ENCODE measurements around the gene RNF166. TPM values are rescaled to one million over a fixed set of nuclear protein-coding genes. Genes with fewer than 3 reads are reported as not detected.

The RNF166 gene
- total and polyA plus RNA-seq, 2 of the 13 experiments (the other 11 are each of a cell fraction or from before 2014, with no cell fraction given), result 21.4 to 23.0 TPM

DNA sequence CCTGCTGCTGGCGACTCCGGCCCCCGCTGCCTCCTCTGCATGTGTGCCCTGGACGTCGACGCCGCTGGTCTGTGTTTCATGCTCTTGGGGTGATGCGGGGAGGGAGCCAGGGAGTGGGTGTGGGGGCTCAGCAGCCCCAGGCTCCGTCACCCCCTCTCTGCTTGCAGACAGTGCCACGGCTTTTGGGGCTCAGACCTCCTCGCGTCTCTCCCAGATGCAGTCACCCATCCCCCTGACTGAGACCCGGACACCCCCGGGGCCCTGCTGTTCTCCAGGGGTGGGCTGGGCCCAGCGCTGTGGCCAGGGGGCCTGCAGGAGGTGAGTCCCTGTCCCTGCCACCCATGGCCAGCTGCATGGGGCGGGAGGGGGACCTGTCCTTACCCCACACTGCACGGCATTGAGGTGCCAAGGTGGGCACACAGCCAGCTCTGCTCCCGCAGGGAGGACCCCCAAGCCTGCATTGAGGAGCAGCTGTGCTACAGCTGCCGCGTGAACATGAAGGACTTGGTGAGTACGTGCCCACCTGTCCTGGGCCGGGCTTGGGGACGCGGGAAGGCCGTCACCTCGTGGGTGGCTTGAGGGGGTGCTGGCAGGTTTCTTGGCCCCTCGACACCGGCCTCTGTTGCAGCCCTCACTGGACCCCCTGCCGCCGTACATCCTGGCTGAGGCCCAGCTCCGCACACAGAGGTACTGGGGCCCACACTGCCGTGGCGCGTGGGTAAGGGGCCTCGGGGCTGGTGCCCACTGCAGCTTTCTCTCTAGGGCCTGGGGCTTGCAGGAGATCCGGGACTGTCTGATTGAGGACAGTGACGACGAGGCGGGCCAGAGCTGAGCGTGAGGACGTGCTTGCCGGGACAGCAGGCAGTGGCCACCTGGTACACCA is 8.5 kb upstream of the RNF166 start:
- DNase-seq (ENCODE audit: low spot score) (no peak), ATAC-seq (no peak), FAIRE-seq (no peak)
- no peaks in the 10 kb centered on the region for H3K27me3 ChIP-seq (ENCODE audit: control insufficient read depth in 1 of 2, insufficient read depth in 2 of 2, low read length in 2 of 2)
- peaks cover 19% of the 10 kb centered on the region for H3K4me1 ChIP-seq (ENCODE audit: insufficient read depth, low read length)
- intact Hi-C loops (cut with micrococcal nuclease; ENCODE audit: unreplicated experiment), result no loop called here
- H3K9ac ChIP-seq (ENCODE audit: insufficient read depth, low read depth, low read length), result no peak overlapping the region
- 94% methylated on average over 38 of the region's 42 CpGs for WGBS (ENCODE audit: low lambda C conversion rate)
- peaks cover 4% of the 10 kb centered on the region for H3K79me2 ChIP-seq (ENCODE audit: insufficient read depth, low read length)
- H3K27ac ChIP-seq (ENCODE audit: extremely low read length, insufficient read depth, low read length), result no peak overlapping the region
- no peak overlapping the region for H2AFZ ChIP-seq (ENCODE audit: low read length)
- H3K4me2 ChIP-seq (ENCODE audit: low read depth, low read length), result no peak overlapping the region
- ChIA-PET CTCF (ENCODE audit: low intra/inter-chr PET ratio, low total read pairs) (no interaction called here), POLR2A (interaction anchor here (0.6 to 1.0 kb wide), 2 partner anchors 9 to 28 kb away, joined by 3 to 4 read pairs; no protein-coding TSS in a partner anchor)
- H3K9me3 ChIP-seq (ENCODE audit: low read length), result no peaks in the 10 kb centered on the region
- no peak overlapping the region for H3K4me3 ChIP-seq (replicated peaks in 1 of 3; ENCODE audit: insufficient read depth in 1 of 3, low read depth in 2 of 3, low read length in 3 of 3)
- peaks cover 38 to 58% of the 10 kb centered on the region in 2 experiments; a peak in 4 of 5 replicates for H3K36me3 ChIP-seq (replicated peaks in 1 of 2; ENCODE audit: control insufficient read depth in 1 of 2, insufficient read depth in 2 of 2, low read length in 2 of 2)
- in situ Hi-C loops (cut with HindIII; ENCODE audit: extremely low pct_ligation_motif_present, low pct_unique_long_range_greater_than_20kb), result no loop called here
- BruUV-seq (replicated peaks), result no TSS peak
- TF ChIP-seq AGO2 (optimal IDR thresholded peaks at IDR 0.05; ENCODE audit: low read depth, low read length) (peak; percentile 16), RBM22 (optimal IDR thresholded peaks at IDR 0.05; ENCODE audit: low read length) (peak; percentile 75), ZNF788 (CRISPR knock-in tag; IDR thresholded peaks at IDR 0.05; ENCODE audit: borderline replicate concordance) (no peak)
- H4K20me1 ChIP-seq (ENCODE audit: insufficient read depth, low read length), result no peaks in the 10 kb centered on the region

DNA sequence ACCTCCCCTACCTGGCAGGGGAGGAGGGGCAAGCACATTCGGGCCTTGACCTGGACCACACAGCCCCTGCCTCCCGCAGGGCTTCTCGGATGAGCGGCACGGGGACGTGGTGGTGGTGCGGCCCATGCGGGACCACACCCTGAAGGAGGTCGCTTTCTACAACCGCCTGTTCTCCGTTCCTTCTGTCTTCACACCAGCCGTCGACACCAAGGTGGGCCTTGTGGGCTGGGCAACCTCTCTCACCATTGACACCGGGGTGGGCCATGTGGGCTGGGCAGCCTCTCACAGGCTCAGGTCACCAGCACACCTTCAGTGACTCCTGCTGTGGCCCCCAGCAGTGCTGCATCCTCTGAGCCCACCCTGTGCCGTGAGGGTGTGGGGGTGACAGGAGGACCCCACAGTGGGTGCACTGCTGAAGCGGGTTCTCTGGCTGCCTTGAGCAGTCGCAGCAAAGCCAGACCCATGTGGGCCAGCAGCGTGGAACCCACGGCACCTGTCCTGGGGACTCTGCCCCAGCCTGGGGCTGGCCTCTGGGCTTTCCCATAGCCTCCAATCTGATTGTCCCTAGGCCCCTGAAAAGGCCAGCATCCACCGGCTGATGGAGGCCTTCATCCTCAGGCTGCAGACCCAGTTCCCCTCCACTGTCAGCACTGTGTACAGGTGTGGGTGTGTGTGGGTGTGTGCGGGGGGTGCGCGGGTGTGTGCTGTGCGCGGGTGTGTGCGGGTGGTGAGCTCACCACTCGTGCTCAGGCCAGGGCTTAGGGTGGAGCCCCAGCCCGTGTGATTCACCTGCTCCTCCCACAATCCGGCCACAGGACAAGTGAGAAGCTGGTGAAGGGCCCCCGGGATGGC is 7.6 kb upstream of the RNF166 start:
- Histone ChIP-seq H3K79me2 (ENCODE audit: insufficient read depth, low read length) (peaks cover 4% of the 10 kb centered on the region), H3K4me1 (ENCODE audit: insufficient read depth, low read length) (peaks cover 24% of the 10 kb centered on the region), H4K20me1 (ENCODE audit: insufficient read depth, low read length) (no peaks in the 10 kb centered on the region), H3K4me3 (replicated peaks in 1 of 3; ENCODE audit: insufficient read depth in 1 of 3, low read depth in 2 of 3, low read length in 3 of 3) (no peak overlapping the region), H3K27ac (ENCODE audit: extremely low read length, insufficient read depth, low read length) (no peak overlapping the region), H2AFZ (ENCODE audit: low read length) (no peak overlapping the region), H3K9me3 (ENCODE audit: low read length) (no peaks in the 10 kb centered on the region), H3K36me3 (replicated peaks in 1 of 2; ENCODE audit: control insufficient read depth in 1 of 2, insufficient read depth in 2 of 2, low read length in 2 of 2) (peaks cover 29 to 50% of the 10 kb centered on the region in 2 experiments; a peak in 4 of 5 replicates), H3K9ac (ENCODE audit: insufficient read depth, low read depth, low read length) (no peak overlapping the region), H3K4me2 (ENCODE audit: low read depth, low read length) (no peak overlapping the region), H3K27me3 (ENCODE audit: control insufficient read depth in 1 of 2, insufficient read depth in 2 of 2, low read length in 2 of 2) (no peaks in the 10 kb centered on the region)
- ChIA-PET CTCF (ENCODE audit: low intra/inter-chr PET ratio, low total read pairs) (no interaction called here), POLR2A (interaction anchor here (1.0 kb wide), 1 partner anchor 27 kb away, joined by 3 read pairs; no protein-coding TSS in a partner anchor)
- intact Hi-C loops (cut with micrococcal nuclease; ENCODE audit: unreplicated experiment) (no loop called here), in situ Hi-C loops (cut with HindIII; ENCODE audit: extremely low pct_ligation_motif_present, low pct_unique_long_range_greater_than_20kb) (no loop called here)
- ATAC-seq, result peak; percentile 9
- no TSS peak for BruUV-seq (replicated peaks)
- 95% methylated on average over 22 of the region's 30 CpGs for WGBS (ENCODE audit: low lambda C conversion rate)
- no peak for FAIRE-seq
- no peak for DNase-seq (ENCODE audit: low spot score)
- TF ChIP-seq, protein P1, sequence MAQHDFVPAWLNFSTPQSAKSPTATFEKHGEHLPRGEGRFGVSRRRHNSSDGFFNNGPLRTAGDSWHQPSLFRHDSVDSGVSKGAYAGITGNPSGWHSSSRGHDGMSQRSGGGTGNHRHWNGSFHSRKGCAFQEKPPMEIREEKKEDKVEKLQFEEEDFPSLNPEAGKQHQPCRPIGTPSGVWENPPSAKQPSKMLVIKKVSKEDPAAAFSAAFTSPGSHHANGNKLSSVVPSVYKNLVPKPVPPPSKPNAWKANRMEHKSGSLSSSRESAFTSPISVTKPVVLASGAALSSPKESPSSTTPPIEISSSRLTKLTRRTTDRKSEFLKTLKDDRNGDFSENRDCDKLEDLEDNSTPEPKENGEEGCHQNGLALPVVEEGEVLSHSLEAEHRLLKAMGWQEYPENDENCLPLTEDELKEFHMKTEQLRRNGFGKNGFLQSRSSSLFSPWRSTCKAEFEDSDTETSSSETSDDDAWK (CRISPR knock-in tag; IDR thresholded peaks at IDR 0.05), result no peak
- peak; percentile 39 for TF ChIP-seq RBM22 (optimal IDR thresholded peaks at IDR 0.05; ENCODE audit: low read length)
- no peak for TF ChIP-seq HDAC1 (CRISPR knock-in tag; IDR thresholded peaks at IDR 0.05)
- TF ChIP-seq ZNF605 (CRISPR knock-in tag; IDR thresholded peaks at IDR 0.05), result no peak
- TF ChIP-seq POLR2G (IDR thresholded peaks at IDR 0.05; ENCODE audit: low read depth, low read length), result peak; percentile 27; the same call in 1 of the 2 replicates
- TF ChIP-seq, protein P2, sequence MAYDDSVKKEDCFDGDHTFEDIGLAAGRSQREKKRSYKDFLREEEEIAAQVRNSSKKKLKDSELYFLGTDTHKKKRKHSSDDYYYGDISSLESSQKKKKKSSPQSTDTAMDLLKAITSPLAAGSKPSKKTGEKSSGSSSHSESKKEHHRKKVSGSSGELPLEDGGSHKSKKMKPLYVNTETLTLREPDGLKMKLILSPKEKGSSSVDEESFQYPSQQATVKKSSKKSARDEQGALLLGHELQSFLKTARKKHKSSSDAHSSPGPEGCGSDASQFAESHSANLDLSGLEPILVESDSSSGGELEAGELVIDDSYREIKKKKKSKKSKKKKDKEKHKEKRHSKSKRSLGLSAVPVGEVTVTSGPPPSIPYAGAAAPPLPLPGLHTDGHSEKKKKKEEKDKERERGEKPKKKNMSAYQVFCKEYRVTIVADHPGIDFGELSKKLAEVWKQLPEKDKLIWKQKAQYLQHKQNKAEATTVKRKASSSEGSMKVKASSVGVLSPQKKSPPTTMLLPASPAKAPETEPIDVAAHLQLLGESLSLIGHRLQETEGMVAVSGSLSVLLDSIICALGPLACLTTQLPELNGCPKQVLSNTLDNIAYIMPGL (CRISPR knock-in tag; IDR thresholded peaks at IDR 0.05; ENCODE audit: borderline replicate concordance in 1 of 2, low read depth in 1 of 2), result no peak
- TF ChIP-seq PHB2 (IDR thresholded peaks at IDR 0.05; ENCODE audit: partially characterized antibody), result no peak
- TF ChIP-seq, protein P3, sequence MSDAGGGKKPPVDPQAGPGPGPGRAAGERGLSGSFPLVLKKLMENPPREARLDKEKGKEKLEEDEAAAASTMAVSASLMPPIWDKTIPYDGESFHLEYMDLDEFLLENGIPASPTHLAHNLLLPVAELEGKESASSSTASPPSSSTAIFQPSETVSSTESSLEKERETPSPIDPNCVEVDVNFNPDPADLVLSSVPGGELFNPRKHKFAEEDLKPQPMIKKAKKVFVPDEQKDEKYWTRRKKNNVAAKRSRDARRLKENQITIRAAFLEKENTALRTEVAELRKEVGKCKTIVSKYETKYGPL (CRISPR knock-in tag; IDR thresholded peaks at IDR 0.05), result no peak
